Measurements from ENCODE around the gene STRAP.

STRAP gene

GRCh38 chr12:15886372-15887042 is 4.3 kb downstream of the STRAP start:
- H3K9me2 ChIP-seq (ENCODE audit: low read depth, low read length), result no peaks in the 10 kb centered on the region
- peaks cover 69% of the 10 kb centered on the region for H3K79me2 ChIP-seq (ENCODE audit: insufficient read depth, low read length)
- H2AFZ ChIP-seq (ENCODE audit: low read length), result no peak overlapping the region
- H3K4me3 ChIP-seq (ENCODE audit: low read depth, low read length, poor library complexity, severe bottlenecking), result no peak overlapping the region
- no peak overlapping the region for H3K9ac ChIP-seq (ENCODE audit: low read length)
- no peaks in the 10 kb centered on the region for H3F3A ChIP-seq (ENCODE audit: insufficient read depth, low read length)
- no peaks in the 10 kb centered on the region for H3K27me3 ChIP-seq (ENCODE audit: insufficient read depth, low read length)
- H3K9me3 ChIP-seq (ENCODE audit: low read length), result no peaks in the 10 kb centered on the region
- H3K36me3 ChIP-seq (ENCODE audit: insufficient read depth, low read length), result peaks cover 64% of the 10 kb centered on the region
- H3K4me2 ChIP-seq (ENCODE audit: low read length), result no peak overlapping the region
- peaks cover 5% of the 10 kb centered on the region; the same call in 1 of the 2 replicates for H4K20me1 ChIP-seq (ENCODE audit: insufficient read depth, low read length)
- TF ChIP-seq EZH2 (IDR thresholded peaks at IDR 0.05; ENCODE audit: borderline replicate concordance, low read length), result no peak
- no peak overlapping the region for H3K27ac ChIP-seq (ENCODE audit: low read depth, low read length, poor library complexity, severe bottlenecking)
- H3K4me1 ChIP-seq (ENCODE audit: insufficient read depth, low read length, severe bottlenecking), result peaks cover 24% of the 10 kb centered on the region

GRCh38 chr12:15887043-15887817 is 5.0 kb downstream of the STRAP start:
- peaks cover 69% of the 10 kb centered on the region for H3K79me2 ChIP-seq (ENCODE audit: insufficient read depth, low read length)
- peaks cover 5% of the 10 kb centered on the region; the same call in 1 of the 2 replicates for H4K20me1 ChIP-seq (ENCODE audit: insufficient read depth, low read length)
- no peak overlapping the region for H3K4me3 ChIP-seq (ENCODE audit: low read depth, low read length, poor library complexity, severe bottlenecking)
- H3K9me3 ChIP-seq (ENCODE audit: low read length), result no peaks in the 10 kb centered on the region
- TF ChIP-seq CTCF (IDR thresholded peaks at IDR 0.05; ENCODE audit: low read length) (no peak), EZH2 (IDR thresholded peaks at IDR 0.05; ENCODE audit: borderline replicate concordance, low read length) (no peak)
- H3K27ac ChIP-seq (ENCODE audit: low read depth, low read length, poor library complexity, severe bottlenecking), result no peak overlapping the region
- H3K4me1 ChIP-seq (ENCODE audit: insufficient read depth, low read length, severe bottlenecking), result peaks cover 20% of the 10 kb centered on the region
- no peak overlapping the region for H3K9ac ChIP-seq (ENCODE audit: low read length)
- H3F3A ChIP-seq (ENCODE audit: insufficient read depth, low read length), result no peaks in the 10 kb centered on the region
- no peak overlapping the region for H3K4me2 ChIP-seq (ENCODE audit: low read length)
- no peaks in the 10 kb centered on the region for H3K27me3 ChIP-seq (ENCODE audit: insufficient read depth, low read length)
- peaks cover 70% of the 10 kb centered on the region for H3K36me3 ChIP-seq (ENCODE audit: insufficient read depth, low read length)
- H2AFZ ChIP-seq (ENCODE audit: low read length), result no peak overlapping the region
- no peaks in the 10 kb centered on the region for H3K9me2 ChIP-seq (ENCODE audit: low read depth, low read length)

- no peak for TF ChIP-seq CTCF (IDR thresholded peaks at IDR 0.05; ENCODE audit: low read length)
- H3K9ac ChIP-seq (ENCODE audit: low read length), result no peak overlapping the region
- no peak overlapping the region for H3K27ac ChIP-seq (ENCODE audit: low read depth, low read length, poor library complexity, severe bottlenecking)
- H3K4me3 ChIP-seq (ENCODE audit: low read depth, low read length, poor library complexity, severe bottlenecking), result no peak overlapping the region
- H3K4me1 ChIP-seq (ENCODE audit: insufficient read depth, low read length, severe bottlenecking), result no peaks in the 10 kb centered on the region
- H3K79me2 ChIP-seq (ENCODE audit: insufficient read depth, low read length), result peaks cover 15% of the 10 kb centered on the region
- peaks cover 76% of the 10 kb centered on the region for H3K36me3 ChIP-seq (ENCODE audit: insufficient read depth, low read length)
- H3K4me2 ChIP-seq (ENCODE audit: low read length), result no peak overlapping the region
- H3K27me3 ChIP-seq (ENCODE audit: insufficient read depth, low read length), result no peaks in the 10 kb centered on the region
- H4K20me1 ChIP-seq (ENCODE audit: insufficient read depth, low read length), result peaks cover 4% of the 10 kb centered on the region; the same call in 1 of the 2 replicates
- H3K9me2 ChIP-seq (ENCODE audit: low read depth, low read length), result no peaks in the 10 kb centered on the region
- H2AFZ ChIP-seq (ENCODE audit: low read length), result no peak overlapping the region
- H3F3A ChIP-seq (ENCODE audit: insufficient read depth, low read length), result no peaks in the 10 kb centered on the region
- H3K9me3 ChIP-seq (ENCODE audit: low read length), result no peaks in the 10 kb centered on the region
Observed at GRCh38 chr12:15892645-15893259, 10.6 kb downstream of the STRAP start.
